HEK293T (cell line): Measurements from ENCODE around the gene MSMP.

Experiments
- BHLHE40 ChIP-seq: fragments of 450-650 bp; IDR thresholded peaks from 2 replicates; pipeline ENCODE4 v1.6.1; 2016; ENCODE audit warnings: mild to moderate bottlenecking, moderate library complexity, borderline replicate concordance
- ELF4 ChIP-seq: fragments of 450-650 bp; IDR thresholded peaks from 2 replicates; pipeline ENCODE4 v1.6.1; 2017; ENCODE audit warnings: antibody characterized with exemption
- FOXA1 ChIP-seq: fragments of 450-650 bp; IDR thresholded peaks from 2 replicates; pipeline ENCODE4 v1.6.1; 2016; ENCODE audit warnings: mild to moderate bottlenecking
- FOXK2 ChIP-seq: fragments of 450-650 bp; IDR thresholded peaks from 2 replicates; pipeline ENCODE4 v1.6.1; 2016; ENCODE audit warnings: mild to moderate bottlenecking
- FOXM1 ChIP-seq: fragments of 450-650 bp; IDR thresholded peaks from 2 replicates; pipeline ENCODE4 v1.6.1; 2017; ENCODE audit warnings: mild to moderate bottlenecking, borderline replicate concordance
- HDGF ChIP-seq: fragments of 450-650 bp; IDR thresholded peaks from 2 replicates; pipeline ENCODE4 v1.6.1; 2017; ENCODE audit warnings: antibody characterized with exemption, borderline replicate concordance
- LEF1 ChIP-seq: fragments of 450-650 bp; IDR thresholded peaks from 2 replicates; pipeline ENCODE4 v1.6.1; 2017; ENCODE audit warnings: mild to moderate bottlenecking, borderline replicate concordance
- NFRKB ChIP-seq: fragments of 450-650 bp; IDR thresholded peaks from 2 replicates; pipeline ENCODE4 v1.6.1; 2016; ENCODE audit warnings: mild to moderate bottlenecking, moderate library complexity
- SP1 ChIP-seq: fragments of 450-650 bp; IDR thresholded peaks from 2 replicates; pipeline ENCODE4 v1.6.1; 2017
- ZNF384 ChIP-seq: fragments of 450-650 bp; IDR thresholded peaks from 2 replicates; pipeline ENCODE4 v1.6.1; 2016

- TF ChIP-seq FOXK2 (no peak), ELF4 (no peak), SP1 (no peak), FOXA1 (no peak), ZNF384 (no peak), HDGF (no peak), BHLHE40 (no peak), LEF1 (no peak), FOXM1 (no peak), NFRKB (no peak)
These were observed 44.7 kb upstream of the MSMP start for GRCh38 chr9:35798658-35799374.
